Psoas muscle (tissue), 8 donors: ENCODE measurements around the gene PRODH2. TPM values are rescaled to one million over a fixed set of nuclear protein-coding genes. Genes with fewer than 3 reads are reported as not detected.
"Not testable (repeated sequence)": the region's sequence is repeated elsewhere in the genome, so short reads cannot be mapped to it uniquely, and the experiment has no call there.

Experiments used
- ATAC-seq, 4 donors: fragments of 200-7000 bp; cut with Tn5 transposase; one replicate each; pipeline ENCODE4 v1.9.1; 2020; ENCODE audit warnings: moderate library complexity in 3 of 4, mild to moderate bottlenecking in 2 of 4
- DNase-seq, 2 donors: peaks; one replicate each; pipeline ENCODE4 v3.0.0-alpha.2; 2020
- H3K27ac ChIP-seq: fragments of 200-600 bp; one replicate; pipeline ENCODE4 v1.8.0; 2022
- H3K27me3 ChIP-seq, 3 donors: fragments of 200-600 bp in 1 of 3; one replicate each; pipeline versions ENCODE4 v1.6.1 to v1.8.0; 2013 to 2022; ENCODE audit warnings: low read length in 2 of 3, mild to moderate bottlenecking in 2 of 3, moderate library complexity in 1 of 3; ENCODE audit not compliant: insufficient read depth in 3 of 3
- H3K36me3 ChIP-seq, 2 donors: fragments of 200-600 bp in 1 of 2; one replicate each; pipeline versions ENCODE4 v1.6.1 to v1.8.0; 2013 to 2022; ENCODE audit warnings: low read depth in 1 of 2, mild to moderate bottlenecking in 1 of 2, moderate library complexity in 1 of 2; ENCODE audit not compliant: insufficient read depth in 1 of 2
- H3K4me1 ChIP-seq: fragments of 200-600 bp; one replicate; pipeline ENCODE4 v1.8.0; 2022
- H3K4me3 ChIP-seq: fragments of 200-600 bp; one replicate; pipeline ENCODE4 v1.8.0; 2022; ENCODE audit warnings: mild to moderate bottlenecking
- H3K9me3 ChIP-seq: fragments of 200-600 bp; one replicate; pipeline ENCODE4 v1.8.0; 2022
- CTCF ChIP-seq: fragments of 200-600 bp; IDR thresholded peaks from one replicate; pipeline ENCODE4 v1.8.0; 2022; ENCODE audit warnings: antibody characterized with exemption
- whole genome bisulfite sequencing, 3 donors: extraction: QIAGEN DNeasy Blood & Tissue Kit; methylation state at CpG; one replicate each; pipeline versions ENCODE4 v1.1.6 to v1.1.7; 2013; 5-methylcytosine and 5-hydroxymethylcytosine counted together
- intact Hi-C, 2 donors: fragments of 100-400 bp; cut with DNase I; formaldehyde crosslinking; loops; one replicate each; pipeline versions ENCODE4 v1.11.0 to v1.14.2; 2022
- polyA plus RNA-seq, 3 donors: library from polyadenylated mRNA; stranded (reverse); fragments of 200-250 nt; gene quantifications; one replicate each; pipeline ENCODE4 v1.2.3, GENCODE V29; 2013
- total RNA-seq, 4 donors: library from RNA; stranded (reverse); fragmentation: NEBNext Ultra II Directional in 2 of 4; extraction: Animal tissue kit (Norgen Biotek cat#: 25700) in 2 of 4; gene quantifications; one replicate each; pipeline versions ENCODE4 v1.2.1 to v1.2.4, GENCODE V29; 2021 to 2023
- donor health status: healthy with polysubstance abuse.
- donor health status: DM: no; HTN: no; CAD: no; lungs with moderate emphysema.
- donor health status: Bipolar disorder and iron deficiency.
- donor health status: healthy.
- donor health status: DM: yes; HTN: yes; CAD: no.
- donor health status: DM: no; HTN: no; CAD: no.
- donor health status: DM: no; HTN: no; CAD: no.
- donor health status: DM: yes; HTN: yes; CAD: no.

The PRODH2 gene
- total and polyA plus RNA-seq, 7 donors, result not detected

- Histone ChIP-seq H3K4me1 (no peaks in the 10 kb centered on the region), H3K27me3 (peaks cover 0 to 73% (median 21%) of the 10 kb centered on the region in 3 donors), H3K27ac (no peak overlapping the region), H3K9me3 (peaks cover 7% of the 10 kb centered on the region), H3K36me3 (no peaks in the 10 kb centered on the region), H3K4me3 (no peak overlapping the region)
- ATAC-seq, result no peak
- WGBS, 3 donors, result 7% methylated on average over 37 to 42 of the region's 42 CpGs
- TF ChIP-seq CTCF, result no peak
- no peak for DNase-seq
- intact Hi-C loops, result no loop called here
Measured at GRCh38 chr19:35843676-35844481, 31.2 kb upstream of the PRODH2 start.

- H3K27me3 ChIP-seq, result peaks cover 0 to 62% (median 18%) of the 10 kb centered on the region in 3 donors
- DNase-seq, result no peak
- TF ChIP-seq CTCF, result no peak
- H3K4me1 ChIP-seq, result no peaks in the 10 kb centered on the region
- no peaks in the 10 kb centered on the region for H3K36me3 ChIP-seq
- no peak for ATAC-seq
- no peak overlapping the region for H3K27ac ChIP-seq
- no peak overlapping the region for H3K4me3 ChIP-seq
- 84 to 86% (median 84%) methylated on average over 4 of the region's 4 CpGs for WGBS, 3 donors
- peaks cover 14% of the 10 kb centered on the region for H3K9me3 ChIP-seq
- intact Hi-C loops, result no loop called here
Measured at GRCh38 chr19:35842666-35843272, 30.1 kb upstream of the PRODH2 start.

GRCh38 chr19:35841961-35842595, 29.4 kb upstream of the PRODH2 start:
- intact Hi-C loops, result no loop called here
- H3K27ac ChIP-seq, result no peak overlapping the region
- peaks cover 0 to 57% (median 18%) of the 10 kb centered on the region in 3 donors for H3K27me3 ChIP-seq
- ATAC-seq (no peak), DNase-seq (no peak)
- H3K36me3 ChIP-seq, result no peaks in the 10 kb centered on the region
- TF ChIP-seq CTCF, result no peak
- peaks cover 14% of the 10 kb centered on the region for H3K9me3 ChIP-seq
- no peaks in the 10 kb centered on the region for H3K4me1 ChIP-seq
- 74 to 84% (median 78%) methylated on average over 13 of the region's 13 CpGs for WGBS, 3 donors
- H3K4me3 ChIP-seq, result no peak overlapping the region

- H3K36me3 ChIP-seq, H3K27me3 ChIP-seq, H3K27ac ChIP-seq, H3K4me1 ChIP-seq, H3K4me3 ChIP-seq, ATAC-seq, intact Hi-C loops, DNase-seq: not testable (repeated sequence)
- 42 to 49% (median 47%) methylated on average over 11 of the region's 11 CpGs for WGBS, 3 donors
- H3K9me3 ChIP-seq, result peaks cover 14% of the 10 kb centered on the region
Measured at GRCh38 chr19:35836096-35836495, 23.5 kb upstream of the PRODH2 start.

- no peaks in the 10 kb centered on the region for H3K4me1 ChIP-seq
- DNase-seq, result no peak
- no peak overlapping the region for H3K27ac ChIP-seq
- no peak overlapping the region for H3K4me3 ChIP-seq
- H3K9me3 ChIP-seq, result peaks cover 8% of the 10 kb centered on the region
- no peaks in the 10 kb centered on the region for H3K36me3 ChIP-seq
- intact Hi-C loops, result no loop called here
- peaks cover 0 to 17% (median 5%) of the 10 kb centered on the region in 3 donors for H3K27me3 ChIP-seq
- 43 to 45% (median 45%) methylated on average over 7 of the region's 7 CpGs for WGBS, 3 donors
- ATAC-seq, result no peak
- no peak for TF ChIP-seq CTCF
Measured at GRCh38 chr19:35833972-35834371, 21.3 kb upstream of the PRODH2 start.
